KOPT-K1 (cell line): Measurements from ENCODE around the gene PRKAR1B.
"Not testable (repeated sequence)": the region's sequence is repeated elsewhere in the genome, so short reads cannot be mapped to it uniquely, and the experiment has no call there.

ENCODE experiments used
- H3K27ac ChIP-seq: fragments of 200-600 bp; sonication (generic); 2 replicates; pipeline ENCODE4 v1.5.1; 2016; ENCODE audit warnings: antibody characterized with exemption, mild to moderate bottlenecking, low read depth, low read length; ENCODE audit not compliant: poor library complexity, severe bottlenecking
- H3K36me3 ChIP-seq: fragments of 200-600 bp; sonication (generic); 2 replicates; pipeline ENCODE4 v1.5.1; 2017; ENCODE audit warnings: antibody characterized with exemption, mild to moderate bottlenecking, low read length, moderate library complexity; ENCODE audit not compliant: insufficient read depth
- H3K9me3 ChIP-seq: fragments of 200-600 bp; sonication (generic); 2 replicates; pipeline ENCODE4 v1.5.1; 2017; ENCODE audit warnings: antibody characterized with exemption, low read length, mild to moderate bottlenecking; ENCODE audit not compliant: insufficient read depth, poor library complexity, severe bottlenecking

Gene PRKAR1B

GRCh38 chr7:763762-764161, 36.7 kb upstream of the PRKAR1B start:
- H3K36me3 ChIP-seq: peaks cover 100% of the 10 kb centered on the region
- no peak overlapping the region for H3K27ac ChIP-seq
- no peaks in the 10 kb centered on the region for H3K9me3 ChIP-seq

DNA sequence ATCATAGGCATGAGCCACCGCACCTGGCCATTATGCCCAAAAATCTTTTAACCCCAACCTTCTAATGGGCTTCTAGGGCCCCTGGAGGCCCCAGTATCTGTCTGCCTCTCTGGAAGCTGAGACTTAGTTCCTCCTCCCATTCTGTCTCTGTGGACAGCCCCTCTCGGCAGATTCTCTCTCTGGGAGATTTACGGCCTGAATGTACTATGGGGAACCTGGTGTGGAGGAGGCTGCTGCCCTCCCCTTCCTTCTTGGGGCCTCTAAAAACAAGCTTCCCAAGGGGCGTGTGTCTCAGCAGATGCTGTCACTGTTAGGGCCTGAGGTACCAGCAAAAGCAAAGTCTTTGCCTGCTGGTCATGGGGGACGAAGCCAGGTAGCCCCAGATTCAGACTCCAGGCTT, 35.8 kb upstream of the PRKAR1B start:
- Histone ChIP-seq H3K27ac (no peak overlapping the region), H3K36me3 (peaks cover 98% of the 10 kb centered on the region), H3K9me3 (no peaks in the 10 kb centered on the region)

- no peak overlapping the region for H3K27ac ChIP-seq
- no peaks in the 10 kb centered on the region for H3K9me3 ChIP-seq
- peaks cover 98% of the 10 kb centered on the region for H3K36me3 ChIP-seq
Observed at GRCh38 chr7:761631-762030, 34.5 kb upstream of the PRKAR1B start.

GRCh38 chr7:761101-761500, 34.0 kb upstream of the PRKAR1B start:
- Histone ChIP-seq H3K27ac (no peak overlapping the region), H3K36me3 (peaks cover 98% of the 10 kb centered on the region), H3K9me3 (no peaks in the 10 kb centered on the region)

GRCh38 chr7:760006-760405, 32.9 kb upstream of the PRKAR1B start:
- Histone ChIP-seq H3K36me3 (peaks cover 98% of the 10 kb centered on the region), H3K27ac (no peak overlapping the region), H3K9me3 (no peaks in the 10 kb centered on the region)

GRCh38 chr7:759569-759968, 32.5 kb upstream of the PRKAR1B start:
- Histone ChIP-seq H3K9me3 (no peaks in the 10 kb centered on the region), H3K27ac (no peak overlapping the region), H3K36me3 (peaks cover 98% of the 10 kb centered on the region)

- Histone ChIP-seq H3K27ac (no peak overlapping the region), H3K9me3 (no peaks in the 10 kb centered on the region), H3K36me3 (peaks cover 96% of the 10 kb centered on the region)
Observed at GRCh38 chr7:757741-758163, 30.7 kb upstream of the PRKAR1B start.

DNA sequence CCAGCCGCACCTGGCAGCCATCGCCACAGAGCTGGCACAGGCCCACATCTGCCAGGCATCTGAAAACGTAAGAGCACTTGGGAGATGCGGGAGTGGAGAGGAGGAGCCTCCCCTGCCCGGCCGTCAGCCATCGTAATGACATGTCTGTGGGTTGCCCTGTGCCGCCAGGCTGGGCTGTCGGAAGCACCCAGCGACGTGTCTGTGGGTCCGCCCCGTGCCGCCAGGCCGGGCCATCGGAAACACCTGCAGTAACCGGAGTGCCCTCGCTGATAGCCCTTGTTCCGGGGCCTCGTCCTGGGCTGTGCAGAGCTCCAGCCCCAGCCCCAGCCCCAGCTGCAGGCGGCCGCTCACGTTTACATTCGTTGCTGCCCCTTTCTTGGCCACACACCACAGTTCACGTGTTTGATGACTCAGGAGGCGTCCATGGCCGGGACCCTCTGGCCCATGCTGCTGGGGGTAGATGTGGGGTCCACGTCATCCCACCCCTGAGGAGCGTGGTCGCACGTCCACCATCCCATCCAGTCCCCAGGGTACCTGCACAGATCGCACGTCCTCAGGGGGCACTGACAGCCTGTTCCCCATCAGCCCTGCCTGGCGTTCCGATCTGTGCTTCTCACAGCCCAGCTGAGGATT, 30.0 kb upstream of the PRKAR1B start:
- Histone ChIP-seq H3K27ac (no peak overlapping the region), H3K36me3 (peaks cover 96% of the 10 kb centered on the region), H3K9me3 (no peaks in the 10 kb centered on the region)

GRCh38 chr7:756231-756927, 29.3 kb upstream of the PRKAR1B start:
- peaks cover 95% of the 10 kb centered on the region for H3K36me3 ChIP-seq
- H3K9me3 ChIP-seq: no peaks in the 10 kb centered on the region
- no peak overlapping the region for H3K27ac ChIP-seq

DNA sequence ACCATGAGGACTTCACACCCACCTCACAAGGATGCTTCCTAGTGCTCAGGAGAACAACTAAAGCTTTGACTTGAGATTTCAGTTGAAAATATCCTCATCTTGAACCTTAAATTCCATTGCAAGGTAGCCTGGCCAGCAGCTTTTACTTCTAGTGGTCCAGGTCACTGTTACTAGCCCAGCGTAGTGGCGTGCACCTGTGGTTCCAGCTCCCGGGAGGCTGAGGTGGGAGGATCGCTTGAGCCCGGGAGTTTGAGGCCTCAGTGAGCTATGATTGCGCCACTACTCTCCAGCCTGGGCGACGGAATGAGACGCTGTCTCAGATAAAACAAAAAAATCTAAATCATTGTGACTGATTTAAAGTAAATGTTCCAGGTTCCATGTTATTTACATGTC, 28.3 kb upstream of the PRKAR1B start:
- Histone ChIP-seq H3K36me3 (peaks cover 95% of the 10 kb centered on the region), H3K9me3 (no peaks in the 10 kb centered on the region), H3K27ac (no peak overlapping the region)

DNA sequence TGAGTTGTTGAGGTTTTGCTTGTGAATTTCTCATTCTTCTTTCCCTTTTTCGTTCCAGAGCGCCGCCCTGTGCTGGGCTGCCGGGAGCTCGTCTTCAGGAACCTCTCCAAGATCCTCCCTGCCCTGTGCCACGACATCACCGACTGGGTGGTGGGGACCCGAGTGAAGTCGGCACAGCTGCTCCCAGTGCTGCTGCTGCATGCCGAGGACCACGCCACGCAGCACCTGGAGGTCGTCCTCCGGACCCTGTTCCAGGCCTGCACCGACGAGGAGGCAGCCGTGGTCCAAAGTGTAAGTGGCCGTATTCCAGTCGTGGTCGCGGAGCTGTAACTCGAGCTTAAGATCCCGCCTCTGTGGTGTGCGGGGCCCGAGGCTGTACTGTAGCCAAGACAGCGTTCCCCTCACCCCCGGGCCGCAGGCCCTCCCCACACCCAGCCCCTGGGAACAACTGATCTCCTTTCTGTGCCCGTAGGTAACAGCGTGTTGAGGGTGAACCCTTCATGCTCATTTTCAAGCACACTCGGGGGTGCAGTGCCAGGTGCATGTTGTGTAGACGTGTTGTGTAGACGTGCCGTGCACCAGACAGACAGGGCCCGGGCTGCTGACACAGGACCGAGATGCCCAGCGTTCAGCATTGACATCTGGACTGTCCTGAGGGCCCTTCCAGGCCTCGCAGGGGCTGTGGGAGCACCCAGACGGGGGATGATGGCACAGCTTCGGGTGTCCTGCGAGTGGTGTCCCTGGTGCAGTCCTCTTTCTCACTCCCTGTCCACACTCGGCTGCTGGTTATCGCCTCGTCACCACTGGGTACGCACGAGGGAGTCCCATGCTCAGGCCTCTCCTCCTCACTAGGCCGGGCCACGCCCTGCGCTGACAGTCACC, 27.7 kb upstream of the PRKAR1B start:
- Histone ChIP-seq H3K36me3 (peaks cover 95% of the 10 kb centered on the region), H3K27ac (no peak overlapping the region), H3K9me3 (no peaks in the 10 kb centered on the region)

DNA sequence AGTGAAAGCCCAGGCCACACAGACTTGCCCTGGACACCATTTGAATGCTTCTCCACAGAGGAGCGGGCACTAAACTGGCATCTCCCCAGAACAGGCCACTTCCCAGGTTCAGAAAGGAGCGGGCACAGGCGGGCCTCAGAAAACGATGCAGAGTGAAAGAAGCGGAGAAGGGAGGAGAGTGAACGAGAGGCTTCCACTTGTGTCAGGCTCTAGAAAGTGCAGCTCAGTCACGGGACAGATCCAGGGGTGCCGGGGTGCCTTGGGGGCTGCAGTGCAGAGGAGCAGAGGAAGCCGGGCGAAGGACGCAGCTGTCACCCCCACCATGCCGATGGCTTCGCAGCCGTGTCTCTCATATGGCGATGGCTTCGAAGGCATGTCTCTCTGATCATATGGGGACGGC, 26.1 kb upstream of the PRKAR1B start:
- peaks cover 95% of the 10 kb centered on the region for H3K36me3 ChIP-seq
- no peaks in the 10 kb centered on the region for H3K9me3 ChIP-seq
- no peak overlapping the region for H3K27ac ChIP-seq

- H3K9me3 ChIP-seq, H3K27ac ChIP-seq: not testable (repeated sequence)
- H3K36me3 ChIP-seq: peaks cover 89% of the 10 kb centered on the region
Observed at GRCh38 chr7:752256-752655, 25.2 kb upstream of the PRKAR1B start.

DNA sequence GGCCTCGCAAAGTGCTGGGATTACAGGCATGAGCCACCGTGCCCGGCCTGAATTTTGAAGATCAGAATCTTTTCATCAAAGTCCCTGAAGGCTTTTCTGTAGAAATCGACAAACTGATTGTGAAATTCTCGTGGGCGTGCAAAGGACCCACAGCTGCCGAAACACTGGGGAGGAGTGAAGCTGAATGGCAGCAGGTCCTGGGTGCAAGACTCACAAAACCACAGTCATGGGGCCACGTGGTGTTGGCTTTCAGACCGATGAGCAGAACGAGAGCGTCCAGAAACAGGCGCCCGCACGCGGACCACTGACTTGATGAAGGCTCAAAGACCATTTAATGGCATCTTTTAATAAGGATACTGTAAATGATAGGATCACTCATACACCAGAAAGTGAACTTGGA, 24.7 kb upstream of the PRKAR1B start:
- Histone ChIP-seq H3K36me3 (peaks cover 89% of the 10 kb centered on the region), H3K9me3 (no peaks in the 10 kb centered on the region), H3K27ac (no peak overlapping the region)

- peaks cover 82% of the 10 kb centered on the region for H3K36me3 ChIP-seq
- H3K9me3 ChIP-seq: no peaks in the 10 kb centered on the region
- H3K27ac ChIP-seq: no peak overlapping the region
Observed at GRCh38 chr7:750111-750905, 23.2 kb upstream of the PRKAR1B start.
